Progenitor cell of endocrine pancreas (in vitro differentiated cells): ENCODE measurements around the gene FDXR. TPM values are rescaled to one million over a fixed set of nuclear protein-coding genes. Genes with fewer than 3 reads are reported as not detected.
A peak's percentile ranks its signal among the peaks of the same experiment; 100 is the strongest.

Experiments used
- DNase-seq: peaks from one replicate; pipeline ENCODE4 v3.0.0; 2021; ENCODE audit warnings: low spot score; ENCODE audit not compliant: unreplicated experiment
- H3K27ac Mint-ChIP-seq: 2 replicates; pipeline ENCODE4 v1.8.0; 2021; ENCODE audit warnings: mild to moderate bottlenecking, moderate library complexity, mixed read lengths
- H3K27me3 Mint-ChIP-seq: 2 replicates; pipeline ENCODE4 v1.8.0; 2021; ENCODE audit warnings: mixed read lengths
- H3K36me3 Mint-ChIP-seq: 2 replicates; pipeline ENCODE4 v1.8.0; 2022; ENCODE audit warnings: mixed read lengths; ENCODE audit not compliant: insufficient read depth
- H3K4me1 Mint-ChIP-seq: 2 replicates; pipeline ENCODE4 v1.8.0; 2021; ENCODE audit warnings: low read depth, mixed read lengths
- H3K4me3 Mint-ChIP-seq: 2 replicates; pipeline ENCODE4 v1.8.0; 2021; ENCODE audit warnings: low read depth, mild to moderate bottlenecking, moderate library complexity, mixed read lengths
- H3K9me3 Mint-ChIP-seq: 2 replicates; pipeline ENCODE4 v1.8.0; 2021; ENCODE audit warnings: low read depth, mixed read lengths
- total RNA-seq: library from RNA; stranded (reverse); gene quantifications from 2 replicates; pipeline ENCODE4 v1.2.1, GENCODE V29; 2021
- TF ChIP-seq, protein P1 (sequence below): fragments of 200-600 bp; sonication (generic); IDR thresholded peaks from one replicate; pipeline ENCODE4 v1.5.0; 2021; ENCODE audit warnings: antibody characterized with exemption, mild to moderate bottlenecking; ENCODE audit not compliant: unreplicated experiment

The FDXR gene
- total RNA-seq, 1 donor from 2014 or later, result 18.2 TPM

DNA sequence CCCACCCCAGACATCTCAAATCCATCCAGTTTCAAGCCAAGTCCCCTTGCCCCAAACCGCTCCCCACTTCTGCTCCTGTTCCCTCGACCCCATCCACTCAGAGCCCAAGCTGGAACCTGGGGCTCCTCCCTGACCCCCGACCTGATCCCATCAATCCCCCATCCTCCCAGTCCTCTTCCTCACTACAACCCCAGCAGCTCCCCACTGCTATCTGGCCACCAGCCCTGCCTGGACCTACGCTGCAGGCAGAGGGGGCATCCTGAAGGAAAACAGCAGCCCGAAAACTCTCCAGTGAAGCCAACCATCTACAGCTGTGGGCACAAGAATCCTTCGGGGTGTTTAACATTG lies 3.9 kb downstream of the FDXR start:
- Mint-ChIP-seq H3K27ac (no peak overlapping the region), H3K4me3 (no peak overlapping the region), H3K36me3 (no peaks in the 10 kb centered on the region), H3K4me1 (peaks cover 17% of the 10 kb centered on the region), H3K9me3 (no peaks in the 10 kb centered on the region), H3K27me3 (no peaks in the 10 kb centered on the region)
- TF ChIP-seq, protein P1, sequence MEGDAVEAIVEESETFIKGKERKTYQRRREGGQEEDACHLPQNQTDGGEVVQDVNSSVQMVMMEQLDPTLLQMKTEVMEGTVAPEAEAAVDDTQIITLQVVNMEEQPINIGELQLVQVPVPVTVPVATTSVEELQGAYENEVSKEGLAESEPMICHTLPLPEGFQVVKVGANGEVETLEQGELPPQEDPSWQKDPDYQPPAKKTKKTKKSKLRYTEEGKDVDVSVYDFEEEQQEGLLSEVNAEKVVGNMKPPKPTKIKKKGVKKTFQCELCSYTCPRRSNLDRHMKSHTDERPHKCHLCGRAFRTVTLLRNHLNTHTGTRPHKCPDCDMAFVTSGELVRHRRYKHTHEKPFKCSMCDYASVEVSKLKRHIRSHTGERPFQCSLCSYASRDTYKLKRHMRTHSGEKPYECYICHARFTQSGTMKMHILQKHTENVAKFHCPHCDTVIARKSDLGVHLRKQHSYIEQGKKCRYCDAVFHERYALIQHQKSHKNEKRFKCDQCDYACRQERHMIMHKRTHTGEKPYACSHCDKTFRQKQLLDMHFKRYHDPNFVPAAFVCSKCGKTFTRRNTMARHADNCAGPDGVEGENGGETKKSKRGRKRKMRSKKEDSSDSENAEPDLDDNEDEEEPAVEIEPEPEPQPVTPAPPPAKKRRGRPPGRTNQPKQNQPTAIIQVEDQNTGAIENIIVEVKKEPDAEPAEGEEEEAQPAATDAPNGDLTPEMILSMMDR, result no peak
- DNase-seq, result no peak

DNA sequence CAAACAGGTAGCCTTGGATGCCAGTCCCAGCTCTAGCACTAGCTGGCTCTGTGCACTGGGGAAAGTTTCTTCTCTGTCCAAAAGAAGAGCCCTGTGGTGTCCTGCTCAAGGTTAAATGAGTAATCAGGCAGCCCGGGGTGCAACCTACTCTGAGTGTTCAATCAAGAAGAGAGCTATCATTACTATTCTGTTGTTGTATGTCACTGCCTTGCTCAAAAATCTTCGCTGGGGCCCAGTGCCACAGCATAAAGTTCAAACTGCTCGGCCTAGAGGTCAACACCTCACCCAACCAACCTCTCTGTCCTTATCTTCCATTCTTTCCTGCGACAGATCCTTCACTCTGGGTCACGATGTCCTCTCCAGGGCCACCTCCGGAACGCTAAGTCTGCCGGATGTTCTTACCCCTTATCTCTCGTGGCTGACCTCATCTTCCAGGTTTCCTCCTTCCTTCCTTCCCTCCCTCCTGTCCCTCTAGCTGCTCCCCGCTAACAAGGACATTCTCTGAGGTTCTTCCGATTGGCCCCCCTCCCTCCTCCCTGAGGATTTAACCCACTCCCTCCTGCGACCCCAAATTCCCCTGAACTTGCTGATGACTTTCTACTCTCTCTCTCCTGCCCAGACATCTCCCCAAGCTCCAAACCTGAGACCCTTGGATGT lies 4.4 kb downstream of the FDXR start:
- Mint-ChIP-seq H3K9me3 (no peaks in the 10 kb centered on the region), H3K27ac (no peak overlapping the region), H3K36me3 (no peaks in the 10 kb centered on the region), H3K27me3 (no peaks in the 10 kb centered on the region), H3K4me3 (no peak overlapping the region), H3K4me1 (peaks cover 16% of the 10 kb centered on the region)
- TF ChIP-seq, protein P1, result no peak
- DNase-seq, result no peak

DNA sequence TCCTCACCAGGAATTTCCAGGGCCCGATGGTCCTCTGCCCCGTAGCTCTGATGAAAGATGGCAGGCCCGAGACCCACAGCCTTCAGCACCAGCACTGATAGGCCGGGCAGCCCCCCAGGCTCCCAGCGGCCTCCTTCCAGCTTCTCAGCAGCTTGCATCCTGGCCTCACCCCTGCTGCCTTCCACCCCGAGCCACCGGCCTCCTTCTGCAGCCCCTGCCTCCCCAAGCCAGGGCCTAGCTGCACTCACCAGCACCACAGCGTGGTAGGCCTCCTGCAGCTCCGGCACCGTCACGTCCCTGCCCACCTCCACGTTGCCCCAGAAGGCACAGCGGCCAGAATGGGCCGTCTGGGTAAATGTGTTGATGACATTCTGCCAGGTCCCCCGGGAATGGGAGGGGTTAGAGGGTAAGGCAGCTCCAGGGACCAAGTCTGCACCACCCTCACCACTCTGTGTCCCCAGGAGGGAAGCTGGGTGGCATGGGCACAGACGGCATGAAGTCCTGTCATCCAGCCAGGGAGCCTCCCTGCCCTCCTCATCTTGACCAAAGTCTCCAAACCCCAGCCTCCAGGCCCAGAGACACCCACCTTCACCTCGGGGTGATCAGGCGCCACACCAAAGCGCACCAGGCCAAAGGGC lies 6.5 kb downstream of the FDXR start:
- DNase-seq, result no peak
- Mint-ChIP-seq H3K27ac (no peak overlapping the region), H3K36me3 (no peaks in the 10 kb centered on the region), H3K9me3 (no peaks in the 10 kb centered on the region), H3K4me1 (peaks cover 3% of the 10 kb centered on the region), H3K4me3 (no peak overlapping the region), H3K27me3 (peaks cover 8% of the 10 kb centered on the region)
- TF ChIP-seq, protein P1, result no peak

DNA sequence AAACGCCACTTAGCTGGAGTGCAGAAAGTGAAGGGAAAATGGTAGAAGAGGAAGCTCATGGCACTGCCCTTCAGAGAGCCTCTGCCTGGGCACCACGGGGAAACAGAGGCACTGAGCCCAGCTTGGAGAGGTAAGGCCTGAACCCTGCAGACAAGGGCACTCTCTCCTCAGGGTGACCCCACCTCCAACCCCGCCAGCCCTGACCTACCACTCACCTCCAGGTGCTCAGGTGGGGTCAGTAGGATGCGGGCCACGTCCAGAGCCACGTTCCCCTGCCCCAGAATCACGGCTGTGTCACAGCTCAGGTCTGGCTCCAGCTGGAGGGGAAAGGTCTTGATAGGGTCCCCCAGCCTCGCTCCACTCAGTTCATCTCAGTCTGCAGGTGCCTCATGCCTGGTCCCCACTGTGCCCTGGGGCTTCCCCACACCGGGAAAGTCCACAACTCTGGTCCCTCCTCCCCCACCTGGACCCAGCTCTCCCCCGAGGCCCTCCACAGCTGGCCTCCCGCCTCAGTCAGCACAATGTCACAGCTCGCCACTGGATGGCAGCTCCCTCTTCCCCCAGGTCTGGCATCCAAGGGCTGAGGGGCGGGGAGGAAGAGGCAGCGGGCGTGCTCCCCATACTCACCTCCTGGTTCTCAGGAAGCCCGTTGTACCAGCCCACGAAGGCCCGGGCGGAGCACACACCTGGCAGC lies 7.1 kb downstream of the FDXR start:
- no peak for DNase-seq
- Mint-ChIP-seq H3K27me3 (peaks cover 12% of the 10 kb centered on the region), H3K27ac (no peak overlapping the region), H3K36me3 (no peaks in the 10 kb centered on the region), H3K4me1 (peaks cover 2% of the 10 kb centered on the region), H3K4me3 (no peak overlapping the region), H3K9me3 (no peaks in the 10 kb centered on the region)
- TF ChIP-seq, protein P1, result no peak

DNA sequence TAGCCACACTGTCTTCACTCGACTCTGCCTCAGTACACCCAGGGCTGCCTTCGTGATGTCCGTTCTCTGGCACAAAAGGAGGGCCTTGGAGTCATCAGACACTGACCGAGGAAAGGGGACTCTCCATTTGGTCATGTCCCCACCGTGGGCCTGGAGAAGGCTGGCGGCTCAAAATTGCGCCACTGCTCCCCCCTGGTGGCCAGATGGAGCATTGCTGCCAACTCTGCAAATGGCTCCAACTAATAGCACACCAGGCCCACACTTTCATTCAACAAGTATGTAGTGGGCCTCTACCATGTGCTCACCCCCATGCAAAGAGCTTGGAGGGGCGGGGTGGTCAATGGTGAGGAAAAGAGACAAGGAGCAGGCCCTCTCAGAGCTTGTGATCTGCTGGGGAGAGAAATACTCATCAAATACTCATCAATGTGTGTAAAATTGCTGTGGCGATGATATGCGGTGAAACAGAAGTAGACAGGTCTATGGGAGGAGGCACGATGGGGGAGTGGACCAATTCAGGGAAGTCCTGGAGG lies 7.9 kb downstream of the FDXR start:
- H3K27me3 Mint-ChIP-seq, result peaks cover 18% of the 10 kb centered on the region
- no peak overlapping the region for H3K27ac Mint-ChIP-seq
- peak; percentile 77 for DNase-seq
- H3K4me3 Mint-ChIP-seq, result no peak overlapping the region
- H3K9me3 Mint-ChIP-seq, result no peaks in the 10 kb centered on the region
- H3K36me3 Mint-ChIP-seq, result no peaks in the 10 kb centered on the region
- TF ChIP-seq, protein P1, result peak; percentile 90
- H3K4me1 Mint-ChIP-seq, result peaks cover 2% of the 10 kb centered on the region
